Adipocyte (in vitro differentiated cells): ENCODE data around the gene ZNF438.

ENCODE experiments used
- DNase-seq: peaks from one replicate; pipeline ENCODE4 v3.0.0-alpha.2; 2015; ENCODE audit warnings: low read depth
- H3K27me3 ChIP-seq: replicated peaks from 2 replicates; pipeline ENCODE4 v1.7.0; 2013; ENCODE audit warnings: mild to moderate bottlenecking, low read length, moderate library complexity; ENCODE audit not compliant: control insufficient read depth, insufficient read depth
- H3K36me3 ChIP-seq: 2 replicates; pipeline ENCODE4 v1.7.0; 2013; ENCODE audit warnings: low read length, mild to moderate bottlenecking, moderate library complexity; ENCODE audit not compliant: control insufficient read depth, insufficient read depth, severe bottlenecking
- H3K4me1 ChIP-seq: 2 replicates; pipeline ENCODE4 v1.7.0; 2013; ENCODE audit warnings: mild to moderate bottlenecking, low read length, moderate library complexity; ENCODE audit not compliant: control insufficient read depth, insufficient read depth
- H3K4me3 ChIP-seq: 2 replicates; pipeline ENCODE4 v1.7.0; 2013; ENCODE audit warnings: mild to moderate bottlenecking, low read length, moderate library complexity
- H3K9ac ChIP-seq: 2 replicates; pipeline ENCODE4 v1.7.0; 2013; ENCODE audit warnings: mild to moderate bottlenecking, low read length, moderate library complexity
- H3K9me3 ChIP-seq: 2 replicates; pipeline ENCODE4 v1.7.0; 2013; ENCODE audit warnings: mild to moderate bottlenecking, low read length, moderate library complexity; ENCODE audit not compliant: control insufficient read depth

Gene ZNF438

DNA sequence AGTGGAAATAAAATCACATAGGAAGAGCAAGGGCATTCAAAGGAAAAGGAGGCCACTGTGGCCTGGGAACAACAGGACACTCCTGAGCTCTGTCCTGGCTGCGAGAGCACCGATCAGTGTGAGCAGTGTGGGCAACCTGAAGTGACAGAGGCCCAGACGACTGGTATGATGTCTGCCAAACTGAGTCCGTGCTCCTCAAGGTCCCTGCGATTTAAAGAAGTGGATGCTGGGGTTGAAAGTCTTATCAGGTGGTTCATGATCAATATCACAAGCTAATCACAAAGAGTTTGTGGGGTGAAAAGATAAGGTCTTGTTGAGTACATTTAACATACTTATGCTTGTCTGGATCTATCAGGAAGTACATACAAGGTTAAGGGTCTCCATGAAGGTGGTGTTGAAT, 176.5 kb downstream of the ZNF438 start:
- Histone ChIP-seq H3K4me1 (peaks cover 38% of the 10 kb centered on the region), H3K9me3 (no peaks in the 10 kb centered on the region), H3K36me3 (peaks cover 7% of the 10 kb centered on the region), H3K27me3 (no peaks in the 10 kb centered on the region), H3K4me3 (no peak overlapping the region), H3K9ac (no peak overlapping the region)
- DNase-seq, result no peak

DNA sequence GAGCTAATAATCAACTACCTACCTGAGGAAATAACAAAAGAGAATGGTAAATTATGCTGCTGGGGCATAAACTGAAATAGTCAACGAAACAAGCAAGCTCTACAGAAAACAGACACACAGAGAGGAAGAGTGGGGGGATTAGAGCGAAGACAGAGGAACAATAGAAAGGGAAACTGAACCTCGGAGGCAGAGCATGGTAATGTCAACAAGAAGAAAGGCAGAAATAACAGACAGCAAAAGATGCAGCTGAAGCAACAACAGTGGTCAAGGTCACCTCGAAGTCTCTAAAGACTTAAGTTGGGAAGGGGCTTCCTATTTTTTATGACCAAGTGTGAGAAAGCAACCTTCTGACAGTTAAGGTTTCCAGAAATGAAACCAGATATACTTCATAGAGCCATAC, 177.0 kb downstream of the ZNF438 start:
- no peak for DNase-seq
- peaks cover 33% of the 10 kb centered on the region for H3K4me1 ChIP-seq
- H3K27me3 ChIP-seq, result no peaks in the 10 kb centered on the region
- H3K9me3 ChIP-seq, result no peaks in the 10 kb centered on the region
- peaks cover 12% of the 10 kb centered on the region for H3K36me3 ChIP-seq
- H3K9ac ChIP-seq, result no peak overlapping the region
- no peak overlapping the region for H3K4me3 ChIP-seq

DNA sequence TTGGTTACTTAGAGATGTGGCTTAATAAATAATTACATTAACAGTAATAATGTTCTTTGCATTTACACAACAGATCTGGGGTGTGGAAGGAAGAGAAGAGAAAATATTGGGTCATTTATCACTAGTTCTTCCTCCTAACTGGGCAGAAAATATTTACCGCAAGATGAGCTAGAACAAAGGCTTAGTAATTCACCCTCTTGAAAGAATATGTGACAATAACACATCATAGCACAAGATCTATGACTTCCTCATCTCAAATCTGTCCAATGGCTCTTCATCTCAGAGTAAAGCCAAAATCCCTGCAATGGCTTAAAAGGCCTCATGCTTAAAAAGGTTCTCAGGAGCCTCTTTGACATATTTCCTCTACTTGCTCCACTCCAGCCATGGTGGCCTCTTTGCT, 178.6 kb downstream of the ZNF438 start:
- DNase-seq, result no peak
- no peak overlapping the region for H3K4me3 ChIP-seq
- no peak overlapping the region for H3K9ac ChIP-seq
- H3K4me1 ChIP-seq, result peaks cover 17% of the 10 kb centered on the region
- H3K27me3 ChIP-seq, result no peaks in the 10 kb centered on the region
- H3K9me3 ChIP-seq, result no peaks in the 10 kb centered on the region
- peaks cover 27% of the 10 kb centered on the region for H3K36me3 ChIP-seq

DNA sequence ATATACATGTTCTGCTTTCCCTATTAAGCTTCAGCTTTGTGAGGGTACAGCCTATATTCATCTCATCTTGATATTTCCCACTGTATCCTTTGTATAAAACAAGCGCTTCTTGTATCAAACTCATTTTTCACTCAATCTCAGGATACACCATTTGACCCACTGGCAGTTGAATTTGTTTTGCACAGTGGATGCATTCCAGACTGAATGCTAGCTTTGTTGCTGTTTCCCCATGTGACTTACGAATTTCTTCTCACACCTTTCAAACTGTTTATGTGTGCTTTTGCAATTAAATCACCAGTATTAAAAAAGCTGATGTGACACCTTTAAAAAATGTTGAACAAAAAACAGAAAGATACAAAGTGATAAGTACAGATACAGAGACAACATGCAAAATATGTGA, 180.9 kb downstream of the ZNF438 start:
- Histone ChIP-seq H3K4me3 (no peak overlapping the region), H3K4me1 (peaks cover 3% of the 10 kb centered on the region), H3K36me3 (peaks cover 35% of the 10 kb centered on the region), H3K27me3 (no peaks in the 10 kb centered on the region), H3K9me3 (no peaks in the 10 kb centered on the region), H3K9ac (no peak overlapping the region)
- no peak for DNase-seq

DNA sequence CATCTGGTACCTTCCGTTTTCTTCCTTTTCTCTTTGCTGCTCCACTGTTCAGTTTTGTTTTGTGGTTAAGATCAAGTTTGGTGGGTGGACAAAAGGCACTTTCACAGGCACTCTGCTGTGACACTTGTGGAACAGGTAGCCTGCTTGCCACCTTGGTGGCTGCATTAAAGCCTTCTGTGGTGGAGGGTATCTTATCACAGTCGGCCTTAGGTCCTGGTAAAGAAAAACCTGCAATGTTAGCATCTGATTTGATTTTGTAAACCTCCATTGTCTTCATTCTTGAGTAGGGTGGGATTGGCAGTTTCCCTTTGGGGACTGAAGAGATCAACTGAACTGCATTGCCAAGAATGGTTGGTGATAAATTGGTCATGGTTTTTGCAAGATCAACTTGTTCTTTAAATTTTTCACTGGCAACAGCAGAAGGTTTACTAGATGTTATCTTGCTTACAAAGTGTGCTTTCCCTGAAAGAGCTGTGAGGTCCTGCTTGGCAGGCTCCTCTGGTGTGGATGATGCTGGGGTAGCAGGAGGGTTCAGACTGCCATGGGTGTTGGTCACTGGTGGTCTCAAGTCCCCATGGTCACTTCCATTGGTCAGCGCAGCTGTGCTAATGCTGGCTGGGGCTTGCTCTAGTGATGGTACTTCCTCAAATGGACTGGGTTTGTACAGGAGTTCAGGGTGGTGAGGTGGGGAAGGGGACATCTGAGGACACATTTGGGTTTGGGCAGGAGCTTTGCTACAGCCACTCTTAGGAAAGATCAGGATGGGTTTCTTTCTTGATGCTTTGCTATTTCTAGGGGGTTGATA, 182.2 kb downstream of the ZNF438 start:
- Histone ChIP-seq H3K36me3 (peaks cover 36% of the 10 kb centered on the region), H3K4me1 (peaks cover 3% of the 10 kb centered on the region), H3K9me3 (no peaks in the 10 kb centered on the region), H3K4me3 (no peak overlapping the region), H3K9ac (no peak overlapping the region), H3K27me3 (no peaks in the 10 kb centered on the region)
- peak; percentile 54 for DNase-seq

DNA sequence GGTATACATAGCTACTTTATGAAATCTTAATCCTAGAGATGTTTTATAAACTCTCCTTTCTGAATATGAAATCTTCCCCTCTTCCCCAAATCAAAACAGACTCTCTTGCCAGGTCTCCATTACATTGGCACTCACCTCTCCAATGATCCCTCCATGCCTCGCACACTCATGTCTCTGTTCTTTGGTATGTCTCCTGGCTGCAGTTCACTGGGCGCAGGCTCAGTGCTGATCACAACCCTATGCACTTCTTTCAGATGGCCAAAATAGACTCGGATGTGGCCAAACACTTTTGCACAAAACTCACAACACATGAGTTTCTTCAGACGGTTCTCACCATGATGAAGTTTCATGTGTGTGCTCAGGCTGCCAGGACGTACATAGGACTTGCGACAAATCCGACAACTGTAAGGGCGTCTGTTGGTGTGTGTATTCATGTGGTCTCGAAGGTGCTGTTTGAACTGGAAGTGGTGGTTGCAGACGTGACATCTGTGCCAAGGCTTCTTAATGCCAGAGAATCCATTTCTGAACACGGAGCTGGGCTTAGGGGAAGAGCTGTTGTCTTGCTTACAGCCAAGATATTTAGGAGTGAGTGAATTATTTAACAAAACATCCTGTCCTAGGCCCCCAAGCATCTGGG, 183.2 kb downstream of the ZNF438 start:
- Histone ChIP-seq H3K36me3 (peaks cover 36% of the 10 kb centered on the region), H3K27me3 (no peaks in the 10 kb centered on the region), H3K4me1 (peaks cover 3% of the 10 kb centered on the region), H3K9ac (no peak overlapping the region), H3K9me3 (no peaks in the 10 kb centered on the region), H3K4me3 (no peak overlapping the region)
- DNase-seq, result no peak

DNA sequence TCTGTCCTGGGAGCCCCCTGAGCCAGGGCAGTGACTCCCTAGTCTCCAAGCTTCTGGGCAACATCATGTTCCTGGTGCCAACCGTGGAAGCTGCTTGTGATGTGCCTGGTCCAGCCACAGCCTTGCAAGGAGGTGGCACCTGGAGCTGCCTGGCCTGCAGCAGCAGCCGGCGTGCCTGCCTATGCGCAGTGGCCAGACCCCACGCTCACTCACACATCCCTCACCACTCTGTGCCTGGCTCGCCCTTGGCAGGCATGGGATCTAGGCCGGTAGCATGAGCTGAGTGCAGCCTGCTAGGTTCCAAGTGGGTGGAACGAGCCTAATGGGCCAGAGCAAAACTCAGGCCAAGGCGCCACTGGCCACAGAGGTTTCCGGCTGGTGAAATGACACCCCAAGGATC, 184.0 kb downstream of the ZNF438 start:
- DNase-seq, result no peak
- H3K4me1 ChIP-seq, result peaks cover 9% of the 10 kb centered on the region
- H3K4me3 ChIP-seq, result no peak overlapping the region
- H3K27me3 ChIP-seq, result no peaks in the 10 kb centered on the region
- H3K9me3 ChIP-seq, result no peaks in the 10 kb centered on the region
- peaks cover 36% of the 10 kb centered on the region for H3K36me3 ChIP-seq
- H3K9ac ChIP-seq, result no peak overlapping the region

DNA sequence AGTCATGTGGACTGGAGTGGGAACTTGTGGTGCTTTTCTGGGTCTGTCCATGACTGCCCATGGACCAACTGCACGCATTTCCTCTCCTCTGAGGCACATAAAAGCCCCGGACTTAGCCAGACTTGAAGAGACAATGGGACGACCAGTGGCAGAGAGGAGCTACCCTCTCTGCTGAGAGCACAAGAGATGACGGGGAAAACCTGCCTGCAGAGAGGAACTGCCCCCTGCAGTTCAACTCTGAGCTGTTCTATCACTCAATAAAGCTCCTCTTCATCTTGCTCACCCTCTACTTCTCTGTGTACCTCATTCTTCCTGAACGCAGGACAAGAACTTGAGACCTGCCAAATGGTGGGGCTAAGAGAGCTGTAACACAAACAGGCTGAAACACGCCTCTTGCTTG, 184.5 kb downstream of the ZNF438 start:
- H3K27me3 ChIP-seq, result no peaks in the 10 kb centered on the region
- DNase-seq, result no peak
- H3K9ac ChIP-seq, result no peak overlapping the region
- H3K4me1 ChIP-seq, result peaks cover 9% of the 10 kb centered on the region
- H3K4me3 ChIP-seq, result no peak overlapping the region
- no peaks in the 10 kb centered on the region for H3K9me3 ChIP-seq
- H3K36me3 ChIP-seq, result peaks cover 36% of the 10 kb centered on the region

DNA sequence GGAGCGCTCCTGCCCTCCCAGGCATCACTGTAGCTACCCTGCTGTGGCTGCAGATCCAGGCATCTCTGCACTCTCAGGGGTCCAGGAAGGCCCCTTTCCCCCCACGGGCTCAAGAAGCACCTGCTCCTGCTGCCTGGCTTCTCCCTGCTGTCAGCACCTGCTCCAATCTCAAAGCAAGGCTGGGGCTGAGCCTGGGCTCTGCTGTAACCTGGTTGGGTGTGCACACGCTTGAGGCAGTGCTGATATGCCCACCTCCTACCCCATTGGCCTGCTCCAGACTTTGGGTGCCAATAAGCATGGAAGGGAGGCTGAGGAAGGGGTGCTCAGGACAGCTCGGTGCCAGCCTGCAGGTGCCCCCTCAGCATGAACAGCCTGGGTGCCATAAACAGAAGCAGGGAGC, 185.0 kb downstream of the ZNF438 start:
- H3K36me3 ChIP-seq, result peaks cover 36% of the 10 kb centered on the region
- H3K27me3 ChIP-seq, result no peaks in the 10 kb centered on the region
- peaks cover 9% of the 10 kb centered on the region for H3K4me1 ChIP-seq
- H3K9me3 ChIP-seq, result no peaks in the 10 kb centered on the region
- H3K4me3 ChIP-seq, result no peak overlapping the region
- DNase-seq, result no peak
- no peak overlapping the region for H3K9ac ChIP-seq

DNA sequence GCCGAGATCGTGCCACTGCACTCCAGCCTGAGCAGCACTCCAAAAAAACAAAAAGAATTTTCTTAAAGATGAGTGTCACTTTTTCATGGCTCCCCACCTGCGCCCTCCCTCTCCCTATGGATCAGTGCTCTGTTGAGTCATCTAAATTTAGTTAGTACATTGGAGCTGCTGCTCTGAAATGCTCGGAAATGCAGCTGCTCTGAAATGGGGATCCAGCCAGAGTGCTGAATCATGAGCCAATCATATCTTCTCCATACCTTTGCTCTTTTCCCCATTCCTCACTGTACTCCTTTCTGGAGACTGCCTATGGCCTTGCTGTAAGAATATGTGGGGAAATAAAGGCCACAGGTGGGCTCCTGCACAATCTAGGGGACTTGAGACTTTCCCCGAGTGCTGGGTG, 188.8 kb downstream of the ZNF438 start:
- peaks cover 12% of the 10 kb centered on the region for H3K36me3 ChIP-seq
- H3K9ac ChIP-seq, result no peak overlapping the region
- H3K9me3 ChIP-seq, result no peaks in the 10 kb centered on the region
- peaks cover 18% of the 10 kb centered on the region for H3K4me1 ChIP-seq
- no peaks in the 10 kb centered on the region for H3K27me3 ChIP-seq
- DNase-seq, result no peak
- H3K4me3 ChIP-seq, result no peak overlapping the region

DNA sequence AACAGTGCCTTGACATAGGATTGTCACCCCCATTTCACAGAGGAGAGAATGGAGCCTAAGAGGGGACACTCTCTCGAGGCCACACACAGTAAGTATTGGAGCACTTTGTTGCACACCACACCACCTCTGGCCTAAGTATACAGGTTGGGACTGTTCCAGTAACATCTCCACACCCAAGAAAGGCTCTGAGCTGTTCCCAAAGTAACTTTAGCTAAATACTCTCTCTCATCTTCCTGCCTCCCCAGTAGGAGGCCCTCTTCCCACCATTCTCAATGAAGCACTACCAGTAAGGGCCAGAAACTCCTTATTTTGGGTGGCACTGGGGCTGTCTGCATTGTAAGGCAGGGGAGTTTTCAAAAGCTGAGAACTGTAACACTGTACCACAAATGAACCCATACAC, 189.5 kb downstream of the ZNF438 start:
- Histone ChIP-seq H3K9ac (no peak overlapping the region), H3K36me3 (peaks cover 6% of the 10 kb centered on the region), H3K4me3 (no peak overlapping the region), H3K4me1 (peaks cover 18% of the 10 kb centered on the region), H3K27me3 (no peaks in the 10 kb centered on the region), H3K9me3 (no peaks in the 10 kb centered on the region)
- DNase-seq, result no peak
